HL-60/S4 treated with phorbol 12-myristate 13-acetate at 8.2 ng/mL for 4 days and 3 days (cell line): ENCODE data around the gene NBEAL2.
"Not testable (repeated sequence)": the region's sequence is repeated elsewhere in the genome, so short reads cannot be mapped to it uniquely, and the experiment has no call there.

ENCODE experiments used
- in situ Hi-C: fragments of 300-500 bp; cut with MboI; formaldehyde crosslinking; loops from 2 replicates; pipeline ENCODE4 v1.15.0; 2022; ENCODE audit warnings: low sequenced_read_pairs

Gene NBEAL2

GRCh38 chr3:47010111-47010712 lies 30.7 kb downstream of the NBEAL2 start:
- in situ Hi-C loops: no loop called here

DNA sequence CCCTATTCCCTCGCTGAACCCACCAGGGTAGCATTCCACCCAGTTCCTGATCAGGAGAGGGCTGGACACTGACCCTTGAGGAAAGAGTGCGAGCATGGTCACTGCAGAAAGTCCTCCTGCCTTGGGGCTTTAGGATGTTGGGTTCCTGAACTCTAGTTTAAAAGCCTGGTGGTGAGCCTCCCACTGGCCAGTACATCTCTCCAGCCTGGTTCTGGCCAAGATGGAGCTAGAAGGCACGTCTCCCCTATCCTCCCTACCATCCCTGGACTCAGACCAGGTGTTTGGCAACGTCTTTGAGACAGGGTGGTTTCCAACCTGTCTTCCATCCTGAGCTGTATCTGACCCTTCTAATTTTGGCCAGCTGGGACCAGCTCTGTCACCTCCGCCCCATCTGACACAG lies 31.4 kb downstream of the NBEAL2 start:
- in situ Hi-C loops: no loop called here

GRCh38 chr3:47011371-47011770 lies 31.9 kb downstream of the NBEAL2 start:
- in situ Hi-C loops: no loop called here

- in situ Hi-C loops: no loop called here
Observed at GRCh38 chr3:47012342-47013230, 33.1 kb downstream of the NBEAL2 start.

- in situ Hi-C loops: no loop called here
Observed at GRCh38 chr3:47013231-47013630, 33.8 kb downstream of the NBEAL2 start.

- in situ Hi-C loops: no loop called here
Observed at GRCh38 chr3:47014036-47014435, 34.6 kb downstream of the NBEAL2 start.

DNA sequence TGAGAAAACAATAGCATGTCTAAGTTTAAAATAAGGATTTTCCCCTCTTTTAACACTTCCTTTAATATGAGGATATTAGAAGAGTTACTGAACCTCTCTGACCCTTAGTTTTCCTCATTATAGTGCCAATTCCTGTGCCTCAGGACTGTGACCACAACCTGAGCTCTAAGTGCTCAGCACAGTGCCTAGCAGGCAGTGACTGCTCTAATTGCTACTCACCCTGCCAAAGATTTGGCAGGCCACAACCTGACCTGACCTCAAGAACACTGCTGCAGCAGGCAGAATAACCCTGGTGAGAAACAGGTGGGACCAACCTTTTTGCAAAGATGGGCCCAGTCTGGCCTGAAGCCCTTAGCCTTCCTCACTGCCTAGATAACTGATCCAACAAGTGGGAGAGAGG lies 35.7 kb downstream of the NBEAL2 start:
- in situ Hi-C loops: no loop called here

GRCh38 chr3:47016086-47016933 lies 36.8 kb downstream of the NBEAL2 start:
- in situ Hi-C loops: no loop called here

- in situ Hi-C loops: no loop called here
Observed at GRCh38 chr3:47016934-47017435, 37.5 kb downstream of the NBEAL2 start.

GRCh38 chr3:47017504-47018268 lies 38.2 kb downstream of the NBEAL2 start:
- in situ Hi-C loops: no loop called here

DNA sequence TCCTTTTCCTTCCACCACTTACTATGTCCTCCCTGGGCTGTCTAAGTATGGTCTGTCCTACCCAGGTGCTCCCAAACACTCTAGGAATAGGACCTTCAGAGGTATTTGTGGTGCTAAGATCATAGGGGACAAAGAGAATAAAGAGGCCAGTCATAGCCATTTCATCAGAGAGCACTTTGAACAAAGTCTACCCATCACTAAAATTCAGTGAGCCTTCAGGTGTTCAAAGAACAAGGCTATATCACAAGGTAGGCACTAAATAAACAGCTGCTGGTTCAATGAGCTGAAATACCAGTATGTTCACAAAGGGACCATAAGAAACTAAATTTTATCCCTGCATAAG lies 38.8 kb downstream of the NBEAL2 start:
- in situ Hi-C loops: no loop called here

DNA sequence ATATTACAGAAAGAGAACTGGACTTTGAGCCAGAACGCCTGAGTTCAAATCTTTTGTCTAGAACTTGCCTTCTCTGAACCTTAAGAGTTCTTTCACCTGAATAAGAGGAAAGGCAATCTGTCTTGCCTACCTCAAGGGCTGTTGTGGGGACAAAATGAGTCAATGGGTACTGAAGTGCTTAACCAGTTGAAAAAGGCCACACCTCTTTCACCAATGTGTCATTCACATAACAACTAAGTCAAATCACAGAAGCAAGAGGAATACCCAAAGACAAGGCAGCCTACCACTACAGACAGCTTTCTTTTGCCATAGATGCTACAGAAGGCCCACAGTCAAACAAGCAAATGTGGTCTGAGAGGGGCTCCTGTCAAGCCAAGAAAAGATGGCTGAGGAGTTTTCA lies 39.7 kb downstream of the NBEAL2 start:
- in situ Hi-C loops: no loop called here

- in situ Hi-C loops: no loop called here
Observed at GRCh38 chr3:47020311-47020710, 40.8 kb downstream of the NBEAL2 start.

- in situ Hi-C loops: no loop called here
Observed at GRCh38 chr3:47022641-47023071, 43.2 kb downstream of the NBEAL2 start.

GRCh38 chr3:47024932-47025331 lies 45.5 kb downstream of the NBEAL2 start:
- in situ Hi-C loops: no loop called here

GRCh38 chr3:47026432-47026831 lies 47.0 kb downstream of the NBEAL2 start:
- in situ Hi-C loops: not testable (repeated sequence)

- in situ Hi-C loops: no loop called here
Observed at GRCh38 chr3:47028146-47028545, 48.7 kb downstream of the NBEAL2 start.

DNA sequence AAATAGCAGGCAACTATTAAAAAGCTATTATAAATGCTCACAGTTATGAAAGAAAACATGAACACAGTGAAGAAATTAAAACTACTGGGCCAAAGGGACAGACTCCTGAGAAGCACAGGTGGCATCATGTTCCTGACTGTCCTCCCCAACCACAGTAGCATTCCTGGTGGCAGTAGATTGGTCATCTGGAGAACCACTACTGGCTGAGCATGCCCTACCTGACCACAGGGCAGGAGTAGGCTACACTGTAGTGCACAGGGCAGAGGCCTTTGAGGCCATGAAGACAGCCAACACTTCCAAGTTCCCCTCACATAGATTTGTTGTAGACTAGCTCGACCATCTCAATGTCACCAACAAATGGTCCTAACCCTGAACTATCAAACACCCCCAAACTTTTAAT lies 49.2 kb downstream of the NBEAL2 start:
- in situ Hi-C loops: no loop called here

- in situ Hi-C loops: not testable (repeated sequence)
Observed at GRCh38 chr3:47031041-47031440, 51.6 kb downstream of the NBEAL2 start.

- in situ Hi-C loops: no loop called here
Observed at GRCh38 chr3:47034868-47035489, 55.5 kb downstream of the NBEAL2 start.
